Measurements from ENCODE around the gene PTPN2.

Gene PTPN2

DNA sequence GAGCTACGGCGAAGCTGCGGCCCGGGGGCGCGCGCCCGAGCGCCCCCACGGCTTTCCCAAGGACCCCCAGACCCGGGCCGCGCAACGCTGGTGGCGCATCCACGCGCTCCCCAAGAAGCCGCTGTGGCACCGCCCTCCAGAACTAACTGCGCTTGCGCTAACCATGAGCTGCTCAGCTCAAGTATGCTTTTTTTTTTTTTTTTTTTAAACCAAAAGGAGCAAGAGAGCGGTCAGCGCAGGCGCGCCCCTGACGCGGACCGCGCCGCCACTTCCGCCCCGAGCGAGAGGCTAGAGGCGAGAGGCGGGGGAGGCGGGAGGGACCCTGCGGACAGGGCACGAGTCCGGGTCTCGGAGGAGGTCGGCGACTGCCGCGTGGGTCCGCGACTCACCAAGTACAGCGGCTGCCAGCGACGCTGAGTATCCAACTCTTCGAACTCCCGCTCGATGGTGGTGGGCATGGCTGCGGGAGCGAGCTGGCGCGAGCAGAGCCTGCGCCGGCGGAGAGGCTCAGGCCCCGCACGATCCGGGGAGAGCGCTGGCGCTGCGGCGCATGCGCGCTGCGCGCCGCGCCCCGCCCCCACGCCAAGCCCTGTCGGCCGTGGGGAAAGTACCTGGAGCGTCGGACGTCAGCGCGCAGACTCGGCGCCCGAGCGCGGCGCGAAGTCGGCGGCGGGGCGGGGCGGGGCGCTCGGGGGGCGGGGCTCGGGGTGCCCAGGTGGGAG, at the start of gene PTPN2:
Gene PTPN2, minus strand, starts transcription at position 554 of the 722 bp plus-strand sequence. Its CDS starts 96 bp downstream, at position 458.
- TF ChIP-seq, protein P1, sequence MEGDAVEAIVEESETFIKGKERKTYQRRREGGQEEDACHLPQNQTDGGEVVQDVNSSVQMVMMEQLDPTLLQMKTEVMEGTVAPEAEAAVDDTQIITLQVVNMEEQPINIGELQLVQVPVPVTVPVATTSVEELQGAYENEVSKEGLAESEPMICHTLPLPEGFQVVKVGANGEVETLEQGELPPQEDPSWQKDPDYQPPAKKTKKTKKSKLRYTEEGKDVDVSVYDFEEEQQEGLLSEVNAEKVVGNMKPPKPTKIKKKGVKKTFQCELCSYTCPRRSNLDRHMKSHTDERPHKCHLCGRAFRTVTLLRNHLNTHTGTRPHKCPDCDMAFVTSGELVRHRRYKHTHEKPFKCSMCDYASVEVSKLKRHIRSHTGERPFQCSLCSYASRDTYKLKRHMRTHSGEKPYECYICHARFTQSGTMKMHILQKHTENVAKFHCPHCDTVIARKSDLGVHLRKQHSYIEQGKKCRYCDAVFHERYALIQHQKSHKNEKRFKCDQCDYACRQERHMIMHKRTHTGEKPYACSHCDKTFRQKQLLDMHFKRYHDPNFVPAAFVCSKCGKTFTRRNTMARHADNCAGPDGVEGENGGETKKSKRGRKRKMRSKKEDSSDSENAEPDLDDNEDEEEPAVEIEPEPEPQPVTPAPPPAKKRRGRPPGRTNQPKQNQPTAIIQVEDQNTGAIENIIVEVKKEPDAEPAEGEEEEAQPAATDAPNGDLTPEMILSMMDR (IDR thresholded peaks at IDR 0.05; ENCODE audit: insufficient read depth, low read depth, low read length, missing control alignments), result no peak
- H3K4me3 ChIP-seq (ENCODE audit: low read length), result peak within 1 kb of the TSS; percentile 82
- peak; percentile 94 for DNase-seq (ENCODE audit: low read depth)

DNA sequence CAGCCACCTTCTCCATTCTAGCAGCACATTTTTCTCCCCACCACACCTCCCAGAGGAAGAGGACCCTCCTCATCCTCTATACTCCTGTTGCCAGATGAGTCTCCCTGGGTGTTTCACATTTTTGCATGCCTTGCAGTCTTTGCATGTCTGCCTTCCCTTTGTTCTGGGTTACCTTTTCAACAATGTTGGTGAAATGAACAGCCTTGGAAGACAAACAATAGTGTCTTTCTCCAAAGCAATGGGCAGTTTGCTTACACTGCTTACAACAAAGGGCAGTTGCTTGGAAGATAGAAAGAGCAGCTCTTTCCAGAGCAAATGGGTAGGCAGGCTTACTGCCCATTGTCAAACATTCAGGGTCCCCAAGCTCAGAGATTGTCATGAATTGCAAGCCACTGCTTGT, 49.3 kb upstream of the PTPN2 start:
- no peak for DNase-seq (ENCODE audit: low read depth)
- TF ChIP-seq, protein P1 (IDR thresholded peaks at IDR 0.05; ENCODE audit: insufficient read depth, low read depth, low read length, missing control alignments), result no peak
- H3K4me3 ChIP-seq (ENCODE audit: low read length), result no peak overlapping the region

DNA sequence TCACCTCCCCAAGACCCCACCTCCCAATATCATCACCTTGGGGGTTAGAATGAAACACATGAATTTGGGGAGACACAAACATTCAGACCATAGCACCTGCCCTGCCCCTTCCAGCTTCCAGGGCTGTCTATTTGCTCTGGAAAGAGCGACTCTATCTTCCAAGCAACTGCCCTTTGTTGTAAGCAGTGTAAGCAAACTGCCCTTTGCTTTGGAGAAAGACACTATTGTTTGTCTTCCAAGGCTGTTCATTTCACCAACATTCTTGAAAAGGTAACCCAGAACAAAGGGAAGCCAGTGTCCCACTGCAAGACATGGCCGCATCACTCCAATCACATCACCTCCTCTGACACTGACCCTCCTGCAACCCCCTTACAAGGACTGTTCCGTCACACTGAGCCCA, 46.9 kb upstream of the PTPN2 start:
- no peak overlapping the region for H3K4me3 ChIP-seq (ENCODE audit: low read length)
- TF ChIP-seq, protein P1 (IDR thresholded peaks at IDR 0.05; ENCODE audit: insufficient read depth, low read depth, low read length, missing control alignments), result no peak
- DNase-seq (ENCODE audit: low read depth), result no peak

DNA sequence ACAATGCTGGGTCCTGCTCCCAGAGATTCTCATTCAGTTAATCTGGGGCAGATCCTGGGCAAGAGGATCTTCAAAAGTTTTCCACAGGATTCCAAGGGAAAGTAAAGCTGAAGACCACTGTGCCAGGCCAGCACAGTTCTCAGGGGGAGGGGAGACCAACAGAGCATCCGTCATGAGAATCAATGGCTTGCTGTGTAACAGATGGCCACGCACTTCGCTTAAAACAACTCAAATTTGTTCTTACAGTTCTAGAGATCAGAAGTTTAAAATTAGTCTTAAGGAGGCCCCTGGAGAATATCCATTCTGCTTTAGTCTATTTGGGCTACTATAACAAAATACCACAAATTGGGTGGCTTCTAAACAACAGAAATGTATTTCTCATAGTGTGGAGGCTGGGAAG, 46.3 kb upstream of the PTPN2 start:
- TF ChIP-seq, protein P1 (IDR thresholded peaks at IDR 0.05; ENCODE audit: insufficient read depth, low read depth, low read length, missing control alignments), result no peak
- DNase-seq (ENCODE audit: low read depth), result no peak

DNA sequence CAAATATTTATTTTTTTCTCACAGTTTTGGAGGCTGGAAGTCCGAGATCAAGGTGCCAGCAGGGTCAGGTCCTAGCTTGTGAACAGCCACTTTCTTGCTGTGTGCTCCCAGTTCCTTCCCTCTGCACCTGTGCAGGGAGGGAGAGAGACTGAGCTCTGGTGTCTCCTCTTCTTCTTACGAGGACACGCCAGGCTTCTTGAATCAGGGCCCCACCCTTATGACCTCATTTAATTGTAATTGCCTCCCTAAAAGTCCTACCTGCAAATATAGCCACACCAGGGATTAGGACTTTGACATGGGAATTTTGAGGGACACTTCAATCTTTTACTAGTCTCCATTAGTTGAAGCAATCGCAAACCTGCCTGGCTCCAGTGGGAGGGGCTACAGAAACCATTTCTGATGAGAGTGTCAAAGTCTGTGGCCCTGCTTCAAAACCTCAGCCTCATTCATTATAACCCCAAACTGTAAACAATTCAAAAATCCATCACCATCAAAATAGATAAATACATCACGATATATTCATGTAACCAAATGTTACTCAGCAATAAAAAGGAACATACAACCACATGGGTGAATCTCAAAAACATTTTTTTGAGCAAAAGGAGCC, 45.5 kb upstream of the PTPN2 start:
- TF ChIP-seq, protein P1 (IDR thresholded peaks at IDR 0.05; ENCODE audit: insufficient read depth, low read depth, low read length, missing control alignments), result no peak
- DNase-seq (ENCODE audit: low read depth), result peak; percentile 47
- H3K4me3 ChIP-seq (ENCODE audit: low read length), result no peak overlapping the region

More for the DNA sequence above, 46.3 kb upstream of the PTPN2 start:
- no peak overlapping the region for H3K4me3 ChIP-seq (ENCODE audit: low read length)

DNA sequence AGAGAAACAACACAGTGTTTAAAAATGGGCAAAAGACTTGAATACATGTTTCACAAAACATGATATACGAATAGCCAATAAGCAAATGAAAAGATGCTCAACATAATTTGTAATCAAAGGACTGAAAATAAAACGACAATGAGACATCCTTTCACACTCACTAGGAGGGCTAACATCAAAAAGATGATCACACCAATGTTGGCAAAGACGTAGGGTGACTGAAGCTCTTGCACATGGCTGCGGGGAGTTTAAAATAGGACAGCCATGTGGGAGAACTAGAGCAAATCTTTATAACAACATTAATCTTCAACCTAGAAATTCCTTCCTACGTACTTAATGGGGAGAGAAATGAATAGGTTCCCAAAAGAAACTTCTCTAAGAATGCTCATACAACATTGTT, 44.6 kb upstream of the PTPN2 start:
- H3K4me3 ChIP-seq (ENCODE audit: low read length), result no peak overlapping the region
- no peak for DNase-seq (ENCODE audit: low read depth)
- TF ChIP-seq, protein P1 (IDR thresholded peaks at IDR 0.05; ENCODE audit: insufficient read depth, low read depth, low read length, missing control alignments), result no peak
